MM.1S (cell line): ENCODE measurements around the gene ADCYAP1R1.

Experiments used
- DNase-seq: peaks from one replicate; pipeline ENCODE4 v3.0.0-alpha.2; 2015
- H2AFZ ChIP-seq: fragments of 300-600 bp; sonication (generic); 2 replicates; pipeline ENCODE4 v1.6.0; 2016; ENCODE audit warnings: antibody characterized with exemption, low read length
- H3F3A ChIP-seq: fragments of 300-600 bp; sonication (generic); 2 replicates; pipeline ENCODE4 v1.6.1; 2016; ENCODE audit warnings: mild to moderate bottlenecking, antibody characterized with exemption, low read length, moderate library complexity, mixed read lengths; ENCODE audit not compliant: insufficient read depth
- H3K27ac ChIP-seq: fragments of 300-600 bp; sonication (generic); 2 replicates; pipeline ENCODE4 v1.5.1; 2016; ENCODE audit warnings: mild to moderate bottlenecking, low read length
- H3K27me3 ChIP-seq: fragments of 300-600 bp; sonication (generic); replicated peaks from 2 replicates; pipeline ENCODE4 v1.6.0; 2016; ENCODE audit warnings: low read length; ENCODE audit not compliant: insufficient read depth
- H3K36me3 ChIP-seq: fragments of 300-600 bp; sonication (generic); replicated peaks from 2 replicates; pipeline ENCODE4 v1.6.1; 2016; ENCODE audit warnings: mild to moderate bottlenecking, low read length, mixed read lengths; ENCODE audit not compliant: insufficient read depth
- H3K4me1 ChIP-seq: fragments of 300-600 bp; sonication (generic); 2 replicates; pipeline ENCODE4 v1.6.1; 2016; ENCODE audit warnings: low read length, mixed read lengths
- H3K4me2 ChIP-seq: fragments of 300-600 bp; sonication (generic); 2 replicates; pipeline ENCODE4 v1.6.0; 2016; ENCODE audit warnings: low read depth, low read length
- H3K4me3 ChIP-seq: fragments of 300-600 bp; sonication (generic); 2 replicates; pipeline ENCODE4 v1.5.1; 2016; ENCODE audit warnings: low read length, mixed read lengths
- H3K79me2 ChIP-seq: fragments of 300-600 bp; sonication (generic); 2 replicates; pipeline ENCODE4 v1.6.1; 2016; ENCODE audit warnings: mixed run types, low read length, mixed read lengths
- H3K9ac ChIP-seq: fragments of 300-600 bp; sonication (generic); 2 replicates; pipeline ENCODE4 v1.6.1; 2016; ENCODE audit warnings: low read length, mixed read lengths
- H3K9me2 ChIP-seq: fragments of 300-600 bp; sonication (generic); replicated peaks from 2 replicates; pipeline ENCODE4 v1.6.1; 2016; ENCODE audit warnings: mild to moderate bottlenecking, low read length, mixed read lengths; ENCODE audit not compliant: insufficient read depth
- H3K9me3 ChIP-seq: fragments of 300-600 bp; sonication (generic); replicated peaks from 2 replicates; pipeline ENCODE4 v1.6.1; 2016; ENCODE audit warnings: mild to moderate bottlenecking, low read length, mixed read lengths; ENCODE audit not compliant: insufficient read depth
- H4K20me1 ChIP-seq: fragments of 300-600 bp; sonication (generic); 2 replicates; pipeline ENCODE4 v1.6.1; 2016; ENCODE audit warnings: mild to moderate bottlenecking, low read length, moderate library complexity, mixed read lengths; ENCODE audit not compliant: insufficient read depth
- EZH2 ChIP-seq: fragments of 300-600 bp; sonication (generic); optimal IDR thresholded peaks from 2 replicates; pipeline ENCODE3; 2017; ENCODE audit warnings: low read depth, mild to moderate bottlenecking, antibody characterized with exemption, low read length, mixed read lengths
- EZH2phosphoT487 ChIP-seq: fragments of 300-600 bp; sonication (generic); IDR thresholded peaks from 2 replicates; pipeline ENCODE4 v1.6.1; 2018; ENCODE audit warnings: antibody characterized with exemption, low read length
- TF ChIP-seq, protein P1 (sequence below): fragments of 300-600 bp; sonication (generic); IDR thresholded peaks from 2 replicates; pipeline ENCODE4 v1.5.1; 2016; ENCODE audit warnings: antibody characterized with exemption, low read length, mixed read lengths

Gene ADCYAP1R1

GRCh38 chr7:31004393-31004792, 47.7 kb upstream of the ADCYAP1R1 start:
- no peak overlapping the region for H3K27ac ChIP-seq
- no peaks in the 10 kb centered on the region for H3K9me3 ChIP-seq
- no peaks in the 10 kb centered on the region for H3K79me2 ChIP-seq
- H3K9me2 ChIP-seq = no peaks in the 10 kb centered on the region
- H3K9ac ChIP-seq = no peak overlapping the region
- no peaks in the 10 kb centered on the region for H3F3A ChIP-seq
- H2AFZ ChIP-seq = no peak overlapping the region
- no peaks in the 10 kb centered on the region for H3K4me1 ChIP-seq
- no peak for DNase-seq
- no peak for TF ChIP-seq EZH2phosphoT487
- no peak for TF ChIP-seq EZH2
- TF ChIP-seq, protein P1, sequence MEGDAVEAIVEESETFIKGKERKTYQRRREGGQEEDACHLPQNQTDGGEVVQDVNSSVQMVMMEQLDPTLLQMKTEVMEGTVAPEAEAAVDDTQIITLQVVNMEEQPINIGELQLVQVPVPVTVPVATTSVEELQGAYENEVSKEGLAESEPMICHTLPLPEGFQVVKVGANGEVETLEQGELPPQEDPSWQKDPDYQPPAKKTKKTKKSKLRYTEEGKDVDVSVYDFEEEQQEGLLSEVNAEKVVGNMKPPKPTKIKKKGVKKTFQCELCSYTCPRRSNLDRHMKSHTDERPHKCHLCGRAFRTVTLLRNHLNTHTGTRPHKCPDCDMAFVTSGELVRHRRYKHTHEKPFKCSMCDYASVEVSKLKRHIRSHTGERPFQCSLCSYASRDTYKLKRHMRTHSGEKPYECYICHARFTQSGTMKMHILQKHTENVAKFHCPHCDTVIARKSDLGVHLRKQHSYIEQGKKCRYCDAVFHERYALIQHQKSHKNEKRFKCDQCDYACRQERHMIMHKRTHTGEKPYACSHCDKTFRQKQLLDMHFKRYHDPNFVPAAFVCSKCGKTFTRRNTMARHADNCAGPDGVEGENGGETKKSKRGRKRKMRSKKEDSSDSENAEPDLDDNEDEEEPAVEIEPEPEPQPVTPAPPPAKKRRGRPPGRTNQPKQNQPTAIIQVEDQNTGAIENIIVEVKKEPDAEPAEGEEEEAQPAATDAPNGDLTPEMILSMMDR = no peak
- no peak overlapping the region for H3K4me3 ChIP-seq
- no peaks in the 10 kb centered on the region for H4K20me1 ChIP-seq
- no peaks in the 10 kb centered on the region for H3K27me3 ChIP-seq
- H3K36me3 ChIP-seq = no peaks in the 10 kb centered on the region
- H3K4me2 ChIP-seq = no peak overlapping the region

GRCh38 chr7:31006857-31007256, 45.3 kb upstream of the ADCYAP1R1 start:
- Histone ChIP-seq H3K27ac (no peak overlapping the region), H4K20me1 (no peaks in the 10 kb centered on the region), H3K4me3 (no peak overlapping the region), H2AFZ (no peak overlapping the region), H3K4me1 (no peaks in the 10 kb centered on the region), H3K4me2 (no peak overlapping the region), H3K36me3 (no peaks in the 10 kb centered on the region), H3K79me2 (no peaks in the 10 kb centered on the region), H3K9me2 (no peaks in the 10 kb centered on the region), H3F3A (no peaks in the 10 kb centered on the region), H3K9ac (no peak overlapping the region), H3K9me3 (no peaks in the 10 kb centered on the region), H3K27me3 (no peaks in the 10 kb centered on the region)
- TF ChIP-seq, protein P1 = no peak
- no peak for DNase-seq

DNA sequence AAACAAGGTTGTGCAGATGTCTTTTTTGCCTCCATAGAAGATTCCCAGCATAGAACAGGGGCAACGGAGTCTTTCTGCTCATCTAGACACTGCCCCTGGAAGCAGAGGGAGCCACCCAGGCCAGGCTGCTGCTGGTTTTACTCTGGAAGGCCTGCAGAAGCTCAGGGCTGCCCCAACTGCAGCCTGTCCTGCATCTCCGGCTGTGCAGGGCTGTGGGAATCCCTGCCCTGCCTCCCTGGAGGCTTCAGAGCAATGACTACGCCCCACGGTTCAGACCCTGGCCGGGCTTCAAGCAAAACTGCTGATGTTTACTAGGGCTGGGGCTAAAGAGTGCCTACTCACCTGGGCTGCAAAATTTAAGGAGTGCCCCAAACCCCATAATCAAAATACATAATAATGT, 44.5 kb upstream of the ADCYAP1R1 start:
- Histone ChIP-seq H3F3A (no peaks in the 10 kb centered on the region), H3K9ac (no peak overlapping the region), H3K36me3 (no peaks in the 10 kb centered on the region), H4K20me1 (no peaks in the 10 kb centered on the region), H3K4me3 (no peak overlapping the region), H3K27me3 (no peaks in the 10 kb centered on the region), H3K27ac (no peak overlapping the region), H3K4me2 (no peak overlapping the region), H2AFZ (no peak overlapping the region), H3K9me3 (no peaks in the 10 kb centered on the region), H3K4me1 (no peaks in the 10 kb centered on the region), H3K9me2 (no peaks in the 10 kb centered on the region), H3K79me2 (no peaks in the 10 kb centered on the region)
- TF ChIP-seq, protein P1 = no peak
- TF ChIP-seq EZH2phosphoT487 = no peak
- DNase-seq = no peak

GRCh38 chr7:31014826-31015225, 37.3 kb upstream of the ADCYAP1R1 start:
- Histone ChIP-seq H3K36me3 (no peaks in the 10 kb centered on the region), H3K4me3 (no peak overlapping the region), H3K27ac (no peak overlapping the region), H3K27me3 (no peaks in the 10 kb centered on the region), H3K79me2 (no peaks in the 10 kb centered on the region), H3K9me2 (no peaks in the 10 kb centered on the region), H2AFZ (no peak overlapping the region), H3F3A (no peaks in the 10 kb centered on the region), H3K4me1 (no peaks in the 10 kb centered on the region), H3K9ac (no peak overlapping the region), H4K20me1 (no peaks in the 10 kb centered on the region), H3K9me3 (no peaks in the 10 kb centered on the region), H3K4me2 (no peak overlapping the region)
- no peak for DNase-seq
- TF ChIP-seq EZH2phosphoT487 = no peak
- TF ChIP-seq, protein P1 = no peak
- TF ChIP-seq EZH2 = no peak
